MCF 10A (cell line): ENCODE results near the gene CROCC2. TPM values are rescaled to one million over a fixed set of nuclear protein-coding genes. Genes with fewer than 3 reads are reported as not detected.

Experiments
- BruUV-seq: library from RNA; stranded (reverse); fragments of 400-500 nt; replicated peaks from 2 replicates; lab custom pipeline; 2021; lab: Mats Ljungman, UMichigan
- CTCF ChIA-PET: fragments of 300-600 bp; sonication (Branson Sonifier 250); formaldehyde crosslinking; extraction: SDS; loops from one replicate; lab custom pipeline; 2021; ENCODE audit warnings: antibody characterized with exemption, inconsistent platforms; lab: Yijun Ruan, JAX
- POLR2A ChIA-PET: fragments of 300-600, 350-650 bp; sonication (Branson Sonifier 250); formaldehyde crosslinking; extraction: SDS; loops from one replicate; lab custom pipeline; 2020; ENCODE audit warnings: antibody characterized with exemption, inconsistent platforms; lab: Yijun Ruan, JAX
- DNase-seq: peaks from one replicate; pipeline ENCODE4 v3.0.0-alpha.2; 2018; ENCODE audit not compliant: unreplicated experiment
- H3K27ac Mint-ChIP-seq: one replicate; pipeline ENCODE4 v1.8.0; 2022; ENCODE audit warnings: mild to moderate bottlenecking, low read depth, mixed read lengths; ENCODE audit not compliant: unreplicated experiment
- H3K27me3 Mint-ChIP-seq: one replicate; pipeline ENCODE4 v1.8.0; 2022; ENCODE audit warnings: mixed read lengths; ENCODE audit not compliant: insufficient read depth, unreplicated experiment
- H3K36me3 Mint-ChIP-seq: one replicate; pipeline ENCODE4 v1.8.0; 2022; ENCODE audit warnings: mild to moderate bottlenecking, moderate library complexity, mixed read lengths; ENCODE audit not compliant: insufficient read depth, unreplicated experiment
- H3K4me1 Mint-ChIP-seq: one replicate; pipeline ENCODE4 v1.8.0; 2022; ENCODE audit warnings: mixed read lengths; ENCODE audit not compliant: insufficient read depth, unreplicated experiment
- H3K4me3 Mint-ChIP-seq: one replicate; pipeline ENCODE4 v1.8.0; 2022; ENCODE audit warnings: mild to moderate bottlenecking, moderate library complexity, mixed read lengths; ENCODE audit not compliant: unreplicated experiment
- H3K9me3 Mint-ChIP-seq: one replicate; pipeline ENCODE4 v1.8.0; 2022; ENCODE audit warnings: mixed read lengths; ENCODE audit not compliant: unreplicated experiment
- intact Hi-C: fragments of 100-400 bp; cut with micrococcal nuclease; formaldehyde crosslinking; loops from 2 replicates; pipeline ENCODE4 v1.14.1; 2022
- total RNA-seq: library from RNA; stranded (reverse); gene quantifications from 2 replicates; pipeline ENCODE4 v1.2.3, GENCODE V29; 2022
- TF ChIP-seq, protein P1 (sequence below): fragments of 200-600 bp; IDR thresholded peaks from one replicate; pipeline ENCODE4 v1.8.0; 2022; ENCODE audit warnings: antibody characterized with exemption, mild to moderate bottlenecking; ENCODE audit not compliant: unreplicated experiment

CROCC2 gene
- total RNA-seq, 1 experiment from 2014 or later: not detected

DNA sequence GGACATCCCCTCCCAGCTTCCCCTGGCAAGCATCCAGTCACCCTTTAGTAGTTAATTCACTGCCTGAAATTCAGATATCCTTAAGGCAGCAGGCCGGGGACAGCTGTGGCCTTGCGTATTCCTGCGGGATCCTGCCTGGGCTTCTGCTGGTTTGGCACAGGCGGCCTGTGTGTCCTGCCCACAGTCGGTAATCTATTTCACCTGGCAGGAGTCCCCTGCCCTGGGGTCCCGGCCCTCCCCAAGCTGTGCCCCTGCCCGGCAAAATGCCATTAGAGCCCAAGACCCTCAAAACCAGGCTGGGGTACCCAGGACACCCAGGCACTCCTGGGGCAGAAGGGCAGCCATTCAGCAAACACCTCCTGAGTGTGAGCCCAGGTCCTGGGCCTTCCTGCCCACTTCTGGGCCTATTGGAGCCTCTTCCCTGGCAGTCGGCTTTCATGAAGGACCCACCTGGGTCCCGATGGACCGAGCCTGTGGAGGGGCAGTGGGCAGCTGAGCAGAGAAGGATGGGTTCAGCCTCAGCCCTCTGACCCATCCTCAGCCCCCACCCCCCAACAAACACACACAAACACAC is 11.6 kb downstream of the CROCC2 start:
- peaks cover 6% of the 10 kb centered on the region for H3K36me3 Mint-ChIP-seq
- ChIA-PET POLR2A (interaction anchor here (0.5 kb wide), 1 partner anchor 475 kb away, joined by 4 read pairs; no protein-coding TSS in a partner anchor), CTCF (interaction anchor here (1.3 kb wide), 1 partner anchor 66 kb away, joined by 3 read pairs; no protein-coding TSS in a partner anchor)
- H3K9me3 Mint-ChIP-seq: no peaks in the 10 kb centered on the region
- peaks cover 17% of the 10 kb centered on the region for H3K4me1 Mint-ChIP-seq
- no peak overlapping the region for H3K4me3 Mint-ChIP-seq
- TF ChIP-seq, protein P1, sequence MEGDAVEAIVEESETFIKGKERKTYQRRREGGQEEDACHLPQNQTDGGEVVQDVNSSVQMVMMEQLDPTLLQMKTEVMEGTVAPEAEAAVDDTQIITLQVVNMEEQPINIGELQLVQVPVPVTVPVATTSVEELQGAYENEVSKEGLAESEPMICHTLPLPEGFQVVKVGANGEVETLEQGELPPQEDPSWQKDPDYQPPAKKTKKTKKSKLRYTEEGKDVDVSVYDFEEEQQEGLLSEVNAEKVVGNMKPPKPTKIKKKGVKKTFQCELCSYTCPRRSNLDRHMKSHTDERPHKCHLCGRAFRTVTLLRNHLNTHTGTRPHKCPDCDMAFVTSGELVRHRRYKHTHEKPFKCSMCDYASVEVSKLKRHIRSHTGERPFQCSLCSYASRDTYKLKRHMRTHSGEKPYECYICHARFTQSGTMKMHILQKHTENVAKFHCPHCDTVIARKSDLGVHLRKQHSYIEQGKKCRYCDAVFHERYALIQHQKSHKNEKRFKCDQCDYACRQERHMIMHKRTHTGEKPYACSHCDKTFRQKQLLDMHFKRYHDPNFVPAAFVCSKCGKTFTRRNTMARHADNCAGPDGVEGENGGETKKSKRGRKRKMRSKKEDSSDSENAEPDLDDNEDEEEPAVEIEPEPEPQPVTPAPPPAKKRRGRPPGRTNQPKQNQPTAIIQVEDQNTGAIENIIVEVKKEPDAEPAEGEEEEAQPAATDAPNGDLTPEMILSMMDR: no peak
- intact Hi-C loops: no loop called here
- BruUV-seq: no TSS peak
- DNase-seq: no peak
- H3K27ac Mint-ChIP-seq: no peak overlapping the region
- no peaks in the 10 kb centered on the region for H3K27me3 Mint-ChIP-seq

DNA sequence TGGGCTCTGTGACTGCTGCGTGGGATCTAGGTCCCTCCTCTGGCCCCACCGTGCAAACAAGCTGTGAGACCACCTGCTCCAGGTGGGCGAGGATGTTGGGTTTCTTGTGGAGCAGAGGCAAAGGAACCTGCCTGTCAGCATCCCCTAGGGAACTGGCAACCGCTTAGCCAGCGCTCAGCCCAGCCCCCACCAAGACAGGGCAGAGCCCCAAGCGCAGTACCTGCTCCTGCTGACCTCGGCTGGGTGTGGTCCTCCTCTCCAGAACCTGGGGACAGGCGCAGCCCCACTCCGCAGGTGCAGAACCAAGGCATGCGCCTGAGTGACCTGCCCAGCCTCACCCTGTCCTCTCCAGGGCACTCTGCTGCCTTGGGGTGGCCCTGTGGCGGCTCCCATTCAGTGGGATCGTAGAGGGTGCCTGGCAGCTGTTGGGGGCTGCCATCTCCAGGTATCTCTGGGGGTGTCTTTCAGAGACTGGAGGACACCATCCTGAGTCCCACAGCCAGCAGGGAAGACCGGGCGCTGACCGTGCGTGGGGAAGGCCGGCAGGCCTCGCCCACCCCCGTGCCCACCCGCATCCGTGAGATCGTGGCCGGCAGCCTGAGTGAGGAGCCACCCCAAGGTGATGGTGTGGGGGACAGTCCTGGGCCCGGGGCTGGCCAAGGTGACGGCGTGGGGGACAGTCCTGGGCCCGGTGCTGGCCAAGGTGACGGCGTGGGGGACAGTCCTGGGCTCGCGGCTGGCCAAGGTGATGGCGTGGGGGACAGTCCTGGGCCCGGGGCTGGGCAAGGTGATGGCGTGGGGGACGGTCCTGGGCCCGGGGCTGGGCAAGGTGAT is 12.3 kb downstream of the CROCC2 start:
- TF ChIP-seq, protein P1: no peak
- DNase-seq: no peak
- no TSS peak for BruUV-seq
- Mint-ChIP-seq H3K4me3 (no peak overlapping the region), H3K4me1 (peaks cover 10% of the 10 kb centered on the region), H3K27ac (no peak overlapping the region), H3K27me3 (no peaks in the 10 kb centered on the region), H3K9me3 (no peaks in the 10 kb centered on the region), H3K36me3 (peaks cover 6% of the 10 kb centered on the region)
- POLR2A ChIA-PET: no interaction called here
- CTCF ChIA-PET: no interaction called here
- intact Hi-C loops: no loop called here

DNA sequence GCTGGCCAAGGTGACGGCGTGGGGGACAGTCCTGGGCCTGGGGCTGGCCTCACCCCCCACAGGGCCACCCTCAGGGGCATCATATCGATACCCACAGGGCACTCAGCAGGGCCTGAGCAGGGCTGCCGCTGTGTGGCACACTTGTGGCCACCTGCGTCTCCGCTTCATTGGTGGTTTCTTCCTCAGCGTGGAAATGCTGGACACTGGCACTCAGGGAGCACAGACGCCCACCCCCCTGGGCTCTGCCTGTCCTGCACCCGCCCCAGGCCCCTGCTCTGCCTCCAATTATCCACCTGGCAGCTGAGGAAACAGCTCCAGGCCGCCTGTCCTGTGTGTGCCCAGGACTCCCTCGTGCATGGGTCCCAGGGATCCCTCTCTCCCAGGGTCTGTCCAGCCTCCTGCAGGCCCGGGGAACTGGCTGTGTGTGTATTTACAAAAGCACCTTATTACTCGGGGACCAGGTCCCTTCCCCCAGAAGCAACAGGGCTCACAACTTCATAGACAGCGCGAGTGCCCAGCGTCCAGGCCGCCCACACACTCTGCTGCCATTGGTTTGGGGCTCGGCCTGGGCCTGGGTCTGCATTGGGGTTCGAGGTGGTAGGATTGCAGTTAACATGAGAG is 13.1 kb downstream of the CROCC2 start:
- BruUV-seq: no TSS peak
- H3K4me3 Mint-ChIP-seq: no peak overlapping the region
- H3K36me3 Mint-ChIP-seq: no peaks in the 10 kb centered on the region
- ChIA-PET POLR2A (no interaction called here), CTCF (no interaction called here)
- H3K27me3 Mint-ChIP-seq: no peaks in the 10 kb centered on the region
- TF ChIP-seq, protein P1: no peak
- H3K4me1 Mint-ChIP-seq: peaks cover 8% of the 10 kb centered on the region
- DNase-seq: no peak
- intact Hi-C loops: no loop called here
- H3K9me3 Mint-ChIP-seq: no peaks in the 10 kb centered on the region
- H3K27ac Mint-ChIP-seq: no peak overlapping the region
